HUES64 (cell line): Measurements from ENCODE around the gene RPS26.

Source experiments
- H3K27ac ChIP-seq: 2 replicates; pipeline ENCODE4 v1.7.0; 2013; ENCODE audit warnings: low read depth, low read length, inconsistent platforms
- H3K27me3 ChIP-seq: 2 replicates; pipeline ENCODE4 v1.6.1; 2013; ENCODE audit warnings: mild to moderate bottlenecking, low read length; ENCODE audit not compliant: insufficient read depth
- H3K36me3 ChIP-seq: 2 replicates; pipeline ENCODE4 v1.6.1; 2013; ENCODE audit warnings: mild to moderate bottlenecking, low read length; ENCODE audit not compliant: insufficient read depth
- H3K4me1 ChIP-seq: 2 replicates; pipeline ENCODE4 v1.6.1; 2013; ENCODE audit warnings: mild to moderate bottlenecking, low read length, moderate library complexity; ENCODE audit not compliant: insufficient read depth
- H3K4me3 ChIP-seq: 2 replicates; pipeline ENCODE4 v1.5.1; 2013; ENCODE audit warnings: mild to moderate bottlenecking, low read length, moderate library complexity
- H3K9ac ChIP-seq: 2 replicates; pipeline ENCODE4 v1.6.1; 2013; ENCODE audit warnings: mild to moderate bottlenecking, low read depth, low read length
- H3K9me3 ChIP-seq: 2 replicates; pipeline ENCODE4 v1.6.1; 2013; ENCODE audit warnings: low read depth, low read length; ENCODE audit not compliant: insufficient read depth
- WGBS: fragments of 150-250, 120-280 bp; methylation state at CpG from one replicate; pipeline ENCODE4 v1.1.7; 2013; ENCODE audit warnings: missing lambda C conversion rate; 5-methylcytosine and 5-hydroxymethylcytosine counted together

The RPS26 gene

GRCh38 chr12:56004211-56004610 is 37.5 kb upstream of the RPS26 start:
- Histone ChIP-seq H3K27me3 (no peaks in the 10 kb centered on the region), H3K4me1 (no peaks in the 10 kb centered on the region), H3K9ac (no peak overlapping the region), H3K4me3 (no peak overlapping the region), H3K27ac (no peak overlapping the region), H3K36me3 (peaks cover 30% of the 10 kb centered on the region), H3K9me3 (no peaks in the 10 kb centered on the region)
- 91% methylated on average over 10 of the region's 10 CpGs for WGBS

- peak overlapping the region; percentile 83 for H3K4me3 ChIP-seq
- peak overlapping the region; percentile 92 for H3K9ac ChIP-seq
- 2% methylated on average over 37 of the region's 44 CpGs for WGBS
- H3K4me1 ChIP-seq = no peaks in the 10 kb centered on the region
- H3K9me3 ChIP-seq = no peaks in the 10 kb centered on the region
- H3K36me3 ChIP-seq = peaks cover 23% of the 10 kb centered on the region
- H3K27me3 ChIP-seq = no peaks in the 10 kb centered on the region
- H3K27ac ChIP-seq = peak overlapping the region; percentile 91
Observed at GRCh38 chr12:56007564-56008559, 33.9 kb upstream of the RPS26 start.

- 90% methylated on average over 2 of the region's 2 CpGs for WGBS
- H3K9ac ChIP-seq = no peak overlapping the region
- H3K4me3 ChIP-seq = no peak overlapping the region
- no peaks in the 10 kb centered on the region for H3K9me3 ChIP-seq
- H3K36me3 ChIP-seq = peaks cover 4% of the 10 kb centered on the region; the same call in 1 of the 2 replicates
- no peaks in the 10 kb centered on the region for H3K27me3 ChIP-seq
- no peaks in the 10 kb centered on the region for H3K4me1 ChIP-seq
- no peak overlapping the region for H3K27ac ChIP-seq
Observed at GRCh38 chr12:56010111-56010570, 31.6 kb upstream of the RPS26 start.

- WGBS = 88% methylated on average over 2 of the region's 2 CpGs
- no peaks in the 10 kb centered on the region for H3K27me3 ChIP-seq
- H3K27ac ChIP-seq = no peak overlapping the region
- H3K4me1 ChIP-seq = no peaks in the 10 kb centered on the region
- no peak overlapping the region for H3K4me3 ChIP-seq
- peaks cover 2% of the 10 kb centered on the region; the same call in 1 of the 2 replicates for H3K36me3 ChIP-seq
- H3K9ac ChIP-seq = no peak overlapping the region
- H3K9me3 ChIP-seq = no peaks in the 10 kb centered on the region
Observed at GRCh38 chr12:56011509-56012090, 30.1 kb upstream of the RPS26 start.

DNA sequence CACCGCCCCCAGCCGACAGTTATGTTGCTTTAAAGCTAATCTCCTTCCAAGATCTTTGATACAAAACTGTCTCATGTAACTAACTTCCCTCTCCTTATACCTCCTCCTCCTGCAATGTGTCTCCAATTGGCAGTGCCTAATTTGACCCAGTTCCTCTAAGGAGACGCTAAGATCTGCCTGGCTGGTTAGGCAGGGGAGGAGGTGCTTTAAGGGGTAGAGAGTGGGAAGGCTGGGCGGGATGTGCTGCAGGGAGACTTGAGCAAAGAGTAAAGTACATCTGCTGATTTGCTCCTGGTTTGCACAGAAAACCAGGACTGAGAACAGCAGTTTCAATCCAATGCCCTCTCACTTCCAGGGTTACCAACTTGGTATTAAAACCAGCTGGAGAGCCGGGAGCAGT is 28.2 kb upstream of the RPS26 start:
- H3K27ac ChIP-seq = no peak overlapping the region
- no peaks in the 10 kb centered on the region for H3K27me3 ChIP-seq
- H3K4me3 ChIP-seq = no peak overlapping the region
- H3K4me1 ChIP-seq = no peaks in the 10 kb centered on the region
- WGBS = 93% methylated on average over 5 of the region's 5 CpGs
- peaks cover 2% of the 10 kb centered on the region; the same call in 1 of the 2 replicates for H3K36me3 ChIP-seq
- no peak overlapping the region for H3K9ac ChIP-seq
- H3K9me3 ChIP-seq = no peaks in the 10 kb centered on the region

- no peaks in the 10 kb centered on the region for H3K27me3 ChIP-seq
- H3K27ac ChIP-seq = no peak overlapping the region
- H3K4me3 ChIP-seq = no peak overlapping the region
- H3K9ac ChIP-seq = no peak overlapping the region
- H3K4me1 ChIP-seq = no peaks in the 10 kb centered on the region
- WGBS = 94% methylated on average over 2 of the region's 2 CpGs
- H3K36me3 ChIP-seq = peaks cover 2% of the 10 kb centered on the region; the same call in 1 of the 2 replicates
- H3K9me3 ChIP-seq = no peaks in the 10 kb centered on the region
Observed at GRCh38 chr12:56014205-56014604, 27.5 kb upstream of the RPS26 start.

DNA sequence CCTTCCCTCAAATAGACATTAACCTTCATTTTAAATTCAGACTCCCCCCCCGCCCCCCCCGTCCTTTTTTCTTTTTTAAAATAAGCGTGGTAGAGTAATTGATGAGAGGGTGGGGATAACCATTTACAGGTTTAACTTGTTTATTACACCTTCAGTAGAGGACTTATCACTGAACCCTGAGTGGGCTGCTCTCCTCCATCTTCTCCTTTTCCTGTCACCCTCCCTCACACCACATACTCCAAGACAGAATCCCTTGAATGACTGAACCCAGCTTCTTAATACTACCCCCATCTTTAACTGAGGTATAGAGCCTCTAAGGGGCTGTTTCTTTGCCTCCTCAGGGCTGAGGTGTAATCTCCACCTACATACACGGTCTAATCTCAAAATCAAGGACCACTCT is 24.5 kb upstream of the RPS26 start:
- Histone ChIP-seq H3K36me3 (no peaks in the 10 kb centered on the region), H3K9ac (no peak overlapping the region), H3K4me3 (no peak overlapping the region), H3K27me3 (no peaks in the 10 kb centered on the region), H3K4me1 (peaks cover 23% of the 10 kb centered on the region), H3K27ac (no peak overlapping the region), H3K9me3 (no peaks in the 10 kb centered on the region)
- WGBS = 79% methylated on average over 1 of the region's 4 CpGs

- Histone ChIP-seq H3K36me3 (no peaks in the 10 kb centered on the region), H3K4me1 (peaks cover 26% of the 10 kb centered on the region), H3K9ac (no peak overlapping the region), H3K27me3 (no peaks in the 10 kb centered on the region), H3K9me3 (no peaks in the 10 kb centered on the region), H3K4me3 (no peak overlapping the region), H3K27ac (no peak overlapping the region)
- WGBS = 97% methylated on average over 1 of the region's 1 CpG
Observed at GRCh38 chr12:56018356-56018755, 23.4 kb upstream of the RPS26 start.

DNA sequence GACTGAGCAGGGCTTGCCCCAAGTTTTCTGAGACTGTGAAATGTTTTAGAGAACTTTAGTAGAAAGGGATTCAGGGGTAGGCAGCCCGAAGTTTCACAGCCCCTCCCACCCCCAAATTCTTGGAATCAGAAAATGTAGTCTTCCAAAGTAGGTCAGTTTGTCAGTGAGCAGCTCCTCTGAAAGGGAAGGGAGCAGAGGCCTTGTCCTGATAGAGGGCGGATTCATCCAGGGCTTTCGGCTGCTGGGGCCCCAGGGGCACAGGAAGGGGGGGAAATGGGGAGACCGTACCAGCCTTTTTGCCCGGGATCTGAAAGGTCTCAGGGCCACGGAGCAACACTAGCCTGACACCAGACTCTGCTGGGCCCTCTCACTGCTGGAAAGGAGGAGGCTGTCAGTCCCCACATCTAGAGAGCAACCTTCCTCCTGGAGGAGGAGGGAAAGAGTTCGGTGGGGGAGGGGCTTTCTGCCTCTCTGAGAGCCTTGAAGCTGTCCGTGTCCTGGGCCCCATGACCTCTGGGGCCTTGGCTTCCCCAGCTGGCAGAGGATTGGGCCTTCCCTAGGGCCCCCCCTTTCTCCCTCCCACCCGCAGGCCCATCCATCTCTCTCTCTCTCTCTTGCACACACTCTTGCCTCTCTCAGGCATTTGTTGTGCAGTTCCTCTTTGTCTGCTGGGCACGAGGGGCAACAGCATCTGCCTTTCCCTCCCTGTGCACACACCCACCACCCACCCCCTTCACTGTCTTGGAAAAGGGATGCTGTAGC is 21.1 kb upstream of the RPS26 start, which contains the start of gene IKZF4:
Gene IKZF4, plus strand, starts transcription at position 621 of the 762 bp plus-strand sequence. CDS start 451 bp downstream, outside the sequence.
- 13% methylated on average over 8 of the region's 10 CpGs for WGBS
- peak within 1 kb of the TSS; percentile 61 for H3K4me3 ChIP-seq

DNA sequence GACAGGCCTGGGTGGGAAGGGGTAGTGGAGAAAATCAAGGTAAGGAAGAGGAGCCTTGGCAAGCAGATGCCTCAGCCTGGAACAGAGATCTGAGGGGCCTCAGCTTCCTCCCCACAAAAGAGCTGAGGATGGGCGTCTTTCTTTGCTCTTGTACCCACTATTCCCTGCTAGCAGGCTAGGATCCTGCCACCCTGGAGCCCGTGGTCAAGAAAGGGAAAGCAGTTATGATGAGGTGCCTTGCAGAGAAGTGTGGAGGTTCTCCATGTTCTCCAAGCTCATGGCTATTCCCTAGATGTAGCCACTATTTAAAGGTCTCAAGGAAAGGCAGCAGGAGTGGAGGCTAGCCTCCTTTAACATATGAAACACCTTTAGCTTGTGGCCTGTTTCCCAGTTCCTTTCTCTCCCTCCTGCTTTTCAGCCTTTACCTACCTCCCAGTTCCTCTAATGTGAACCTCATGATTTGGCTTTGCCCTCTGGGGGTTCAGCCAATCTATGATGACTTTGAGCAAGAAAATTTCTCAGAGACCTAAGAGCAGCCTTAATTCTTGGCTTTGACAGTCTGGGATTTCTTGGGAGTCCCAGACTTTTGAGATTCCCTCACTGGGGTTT is 19.7 kb upstream of the RPS26 start:
- H3K27ac ChIP-seq = no peak overlapping the region
- peaks cover 26% of the 10 kb centered on the region for H3K4me1 ChIP-seq
- WGBS = 71% methylated on average over 2 of the region's 2 CpGs
- peaks cover 26% of the 10 kb centered on the region for H3K36me3 ChIP-seq
- H3K9ac ChIP-seq = peak overlapping the region; percentile 79; the same call in 1 of the 2 replicates
- H3K4me3 ChIP-seq = peak overlapping the region; percentile 61
- no peaks in the 10 kb centered on the region for H3K9me3 ChIP-seq
- no peaks in the 10 kb centered on the region for H3K27me3 ChIP-seq

More for the DNA sequence above, 21.1 kb upstream of the RPS26 start, which contains the start of gene IKZF4:
- peak within 1 kb of the TSS; percentile 73 for H3K27ac ChIP-seq
- peaks cover 26% of the 10 kb centered on the region for H3K4me1 ChIP-seq
- peaks cover 15% of the 10 kb centered on the region for H3K36me3 ChIP-seq
- peak within 1 kb of the TSS; percentile 79 for H3K9ac ChIP-seq
- H3K27me3 ChIP-seq = no peaks in the 10 kb centered on the region
- H3K9me3 ChIP-seq = no peaks in the 10 kb centered on the region
